Muscle layer of duodenum (tissue), 2 donors: Measurements from ENCODE around the gene CTSS.
A peak's percentile ranks its signal among the peaks of the same experiment; 100 is the strongest.

Source experiments
- H3K27ac ChIP-seq: one replicate; pipeline ENCODE4 v1.7.0; 2013; ENCODE audit warnings: mild to moderate bottlenecking, low read length
- H3K27me3 ChIP-seq: one replicate; pipeline ENCODE4 v1.7.0; 2013; ENCODE audit warnings: low read depth, mild to moderate bottlenecking, control low read depth, low read length
- H3K36me3 ChIP-seq, 2 donors: one replicate each; pipeline ENCODE4 v1.7.0; 2013; ENCODE audit warnings: low read length in 2 of 2, control low read depth in 1 of 2, mild to moderate bottlenecking in 1 of 2; ENCODE audit not compliant: insufficient read depth in 2 of 2, control insufficient read depth in 1 of 2
- H3K4me1 ChIP-seq, 2 donors: one replicate each; pipeline ENCODE4 v1.7.0; 2013; ENCODE audit warnings: low read length in 2 of 2, mild to moderate bottlenecking in 2 of 2, control low read depth in 1 of 2, moderate library complexity in 1 of 2; ENCODE audit not compliant: insufficient read depth in 2 of 2, control insufficient read depth in 1 of 2
- H3K4me3 ChIP-seq, 2 donors: one replicate each; pipeline ENCODE4 v1.7.0; 2013; ENCODE audit warnings: low read length in 2 of 2, low read depth in 1 of 2, mild to moderate bottlenecking in 1 of 2
- H3K9me3 ChIP-seq, 2 donors: one replicate each; pipeline ENCODE4 v1.7.0; 2013; ENCODE audit warnings: low read length in 2 of 2, control low read depth in 1 of 2, mild to moderate bottlenecking in 1 of 2; ENCODE audit not compliant: control insufficient read depth in 1 of 2
- donor health status: healthy.

The CTSS gene

DNA sequence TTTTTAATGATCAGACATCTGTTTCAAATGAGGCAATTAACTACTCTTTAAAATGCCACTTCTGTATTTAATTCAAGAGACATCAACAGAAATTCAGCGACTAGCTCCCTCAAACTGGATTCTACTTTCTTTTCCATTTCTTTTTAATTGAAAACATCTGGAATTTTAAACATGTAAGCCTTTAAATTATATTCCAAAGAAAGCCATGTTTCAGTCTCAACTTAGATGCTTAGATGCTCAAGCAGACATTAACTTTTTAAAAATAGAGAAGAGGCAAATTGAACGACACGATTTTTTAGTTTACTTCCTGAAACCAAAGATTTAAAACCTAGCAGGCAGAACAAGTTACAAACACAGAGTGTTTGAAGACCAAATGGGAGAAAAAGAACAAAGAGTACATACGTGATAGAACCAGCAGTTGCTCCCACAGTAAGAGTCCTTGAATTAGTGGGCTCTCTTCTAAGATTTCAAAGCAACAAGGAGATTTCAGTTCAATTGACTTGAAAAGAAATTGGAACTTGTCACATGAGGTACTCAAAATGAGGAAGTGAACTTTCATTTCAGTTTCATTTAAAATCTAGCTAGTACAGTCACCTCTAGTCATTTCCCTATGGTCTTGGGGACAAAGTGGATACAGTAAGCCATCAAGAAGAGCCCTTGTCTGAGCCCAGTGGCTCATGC is at the start of gene CTSS:
TSS of gene CTSS (minus strand) at position 483 of the 681 bp plus-strand sequence. CDS start 1,015 bp downstream, outside the sequence.
- H3K9me3 ChIP-seq: no peaks in the 10 kb centered on the region
- no peaks in the 10 kb centered on the region for H3K27me3 ChIP-seq
- no peaks in the 10 kb centered on the region for H3K4me1 ChIP-seq
- H3K27ac ChIP-seq: peak within 1 kb of the TSS; percentile 96
- H3K36me3 ChIP-seq: no peaks in the 10 kb centered on the region
- H3K4me3 ChIP-seq: peak within 1 kb of the TSS; percentile 55 to 85

DNA sequence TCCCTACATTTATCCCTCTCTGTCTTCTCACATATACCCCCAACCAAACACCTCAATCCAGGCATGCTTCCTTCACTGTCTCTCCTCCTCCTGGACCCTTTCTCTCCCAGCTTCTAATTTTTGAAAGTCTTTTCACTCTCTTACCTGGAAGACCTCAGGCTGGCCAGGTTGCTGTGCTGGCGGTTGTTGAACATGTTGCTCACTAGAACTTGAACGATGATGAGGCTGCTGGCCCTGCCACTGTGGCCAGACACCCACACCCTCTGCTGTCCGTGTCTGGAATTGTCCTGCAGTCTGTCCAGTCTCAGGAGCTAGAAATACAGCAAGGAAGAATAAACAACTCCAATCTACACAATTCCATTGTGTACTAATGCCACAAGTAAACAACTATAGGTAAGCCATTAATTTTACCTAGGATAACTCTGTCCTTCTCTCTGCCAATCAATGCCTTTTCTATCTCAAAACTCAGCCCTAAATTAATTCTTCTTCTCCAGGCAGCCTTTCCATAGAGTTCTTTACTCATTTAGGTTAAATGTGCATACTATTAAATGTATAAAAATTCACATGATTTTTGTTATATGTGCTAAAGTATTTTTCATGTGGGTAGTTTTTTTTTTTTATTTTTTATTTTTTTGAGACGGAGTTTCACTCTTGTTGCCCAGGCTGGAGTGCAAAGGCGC is 47.6 kb upstream of the CTSS start:
- H3K27me3 ChIP-seq: no peaks in the 10 kb centered on the region
- H3K36me3 ChIP-seq: peaks cover 54 to 66% of the 10 kb centered on the region in 2 donors
- no peak overlapping the region for H3K27ac ChIP-seq

DNA sequence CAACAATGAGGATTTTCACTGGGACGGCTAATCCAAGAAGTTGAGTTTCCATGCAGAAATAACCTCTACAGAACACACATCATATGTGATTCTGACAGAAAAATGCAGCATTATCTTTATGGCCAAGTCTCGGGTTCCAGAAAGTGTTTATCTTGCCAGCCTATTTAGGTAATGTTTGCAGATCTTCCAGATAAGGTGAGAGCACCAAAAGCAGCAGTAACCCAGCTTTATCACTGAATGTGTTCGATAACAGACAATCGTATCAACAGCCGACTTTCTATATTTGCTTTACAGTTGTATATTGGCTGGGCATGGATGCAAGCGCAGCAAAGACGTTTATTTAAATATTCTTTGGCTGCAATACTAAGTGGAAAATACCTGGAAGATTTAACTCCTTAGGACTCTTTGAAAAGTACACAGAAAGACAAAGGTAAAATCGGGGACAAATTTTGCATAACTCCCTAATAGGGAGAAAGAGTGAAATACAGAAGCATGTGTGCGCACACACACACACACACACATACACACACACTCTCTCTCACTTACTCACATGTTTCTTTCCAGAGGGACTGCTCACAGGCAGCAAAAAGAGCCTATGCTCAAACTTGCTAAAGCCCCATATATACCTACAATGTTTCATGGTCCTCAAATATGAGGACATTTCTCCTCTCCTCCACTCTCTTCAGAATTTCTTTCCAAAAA is 45.5 kb upstream of the CTSS start:
- H3K27ac ChIP-seq: no peak overlapping the region
- H3K4me1 ChIP-seq: peaks cover 0 to 3% of the 10 kb centered on the region in 2 donors
- H3K36me3 ChIP-seq: peaks cover 37 to 48% of the 10 kb centered on the region in 2 donors
- H3K27me3 ChIP-seq: no peaks in the 10 kb centered on the region
- H3K4me3 ChIP-seq: no peak overlapping the region
- no peaks in the 10 kb centered on the region for H3K9me3 ChIP-seq

More for the DNA sequence above, 47.6 kb upstream of the CTSS start:
- Histone ChIP-seq H3K9me3 (no peaks in the 10 kb centered on the region), H3K4me3 (no peak overlapping the region), H3K4me1 (peaks cover 0 to 3% of the 10 kb centered on the region in 2 donors)

DNA sequence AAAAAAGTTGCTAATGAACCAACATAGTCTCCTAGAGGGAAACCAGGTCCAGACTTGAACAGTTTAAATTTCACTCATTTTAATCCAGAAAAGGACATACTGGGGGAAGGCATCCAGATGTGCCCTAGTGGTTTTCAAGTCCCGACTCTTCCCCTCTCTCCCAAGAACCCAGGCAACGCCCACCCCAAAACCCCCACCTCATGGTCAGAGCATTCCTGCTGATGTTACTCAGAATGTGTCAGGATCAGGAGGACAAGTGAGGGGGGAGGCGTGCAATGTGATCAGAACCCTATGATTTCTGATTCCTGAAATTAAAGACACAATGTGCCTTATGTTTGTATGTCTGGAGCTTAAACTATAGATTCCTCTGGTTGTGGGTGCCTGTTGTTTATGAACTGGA is 44.1 kb upstream of the CTSS start:
- Histone ChIP-seq H3K27me3 (no peaks in the 10 kb centered on the region), H3K4me1 (peaks cover 0 to 3% of the 10 kb centered on the region in 2 donors), H3K27ac (no peak overlapping the region), H3K4me3 (no peak overlapping the region), H3K9me3 (no peaks in the 10 kb centered on the region), H3K36me3 (peaks cover 33 to 42% of the 10 kb centered on the region in 2 donors)

DNA sequence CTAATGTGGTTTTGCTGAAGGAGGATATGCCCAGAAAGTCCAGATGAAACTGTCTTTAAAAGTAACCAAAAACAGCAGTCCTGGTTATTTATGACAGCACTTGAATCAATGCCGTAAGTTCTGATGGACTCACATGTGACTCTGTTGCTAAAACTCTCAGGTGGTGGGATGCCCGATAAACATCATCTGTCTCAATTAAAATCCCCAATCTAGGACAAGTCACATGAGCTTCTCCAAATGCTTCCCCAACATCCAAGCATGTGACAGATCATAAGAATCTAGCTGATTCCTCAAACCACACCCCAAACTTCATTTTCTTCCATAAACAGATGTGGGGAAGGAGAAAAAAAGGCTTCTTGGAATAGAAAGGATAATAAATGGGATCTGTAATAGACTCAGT is 43.3 kb upstream of the CTSS start:
- Histone ChIP-seq H3K4me3 (peak overlapping the region in 1 of 2 donors; percentile 55), H3K27me3 (no peaks in the 10 kb centered on the region), H3K36me3 (peaks cover 30 to 34% of the 10 kb centered on the region in 2 donors), H3K4me1 (peaks cover 0 to 3% of the 10 kb centered on the region in 2 donors), H3K27ac (peak overlapping the region; percentile 47), H3K9me3 (no peaks in the 10 kb centered on the region)

DNA sequence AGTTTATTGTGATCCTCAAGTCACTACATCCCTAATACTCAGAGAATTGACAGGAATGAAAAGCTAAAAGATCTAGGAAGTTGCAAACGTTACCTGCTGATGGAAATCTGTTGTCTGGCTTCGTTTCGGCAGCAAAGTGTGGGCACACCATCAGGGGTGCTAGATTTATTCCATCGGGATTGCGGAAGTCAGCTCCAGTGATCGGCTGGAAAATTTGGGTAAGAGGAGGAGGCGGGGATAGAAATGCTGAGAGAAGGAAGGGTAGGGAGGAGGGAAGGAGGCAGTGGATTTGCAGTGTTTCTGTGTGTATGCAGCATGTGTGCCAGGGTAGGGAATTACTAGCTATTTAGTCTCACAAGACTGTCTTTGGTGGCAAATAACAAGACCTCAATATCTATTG is 42.5 kb upstream of the CTSS start, which contains the start of gene CTSK:
TSS of gene CTSK (minus strand) at position 140 of the 400 bp plus-strand sequence. CDS start 1,455 bp downstream, outside the sequence.
- Histone ChIP-seq H3K4me1 (peaks cover 0 to 3% of the 10 kb centered on the region in 2 donors), H3K27ac (peak within 1 kb of the TSS; percentile 47), H3K36me3 (peaks cover 29 to 31% of the 10 kb centered on the region in 2 donors), H3K4me3 (peak within 1 kb of the TSS; percentile 49 to 55), H3K27me3 (no peaks in the 10 kb centered on the region), H3K9me3 (no peaks in the 10 kb centered on the region)

DNA sequence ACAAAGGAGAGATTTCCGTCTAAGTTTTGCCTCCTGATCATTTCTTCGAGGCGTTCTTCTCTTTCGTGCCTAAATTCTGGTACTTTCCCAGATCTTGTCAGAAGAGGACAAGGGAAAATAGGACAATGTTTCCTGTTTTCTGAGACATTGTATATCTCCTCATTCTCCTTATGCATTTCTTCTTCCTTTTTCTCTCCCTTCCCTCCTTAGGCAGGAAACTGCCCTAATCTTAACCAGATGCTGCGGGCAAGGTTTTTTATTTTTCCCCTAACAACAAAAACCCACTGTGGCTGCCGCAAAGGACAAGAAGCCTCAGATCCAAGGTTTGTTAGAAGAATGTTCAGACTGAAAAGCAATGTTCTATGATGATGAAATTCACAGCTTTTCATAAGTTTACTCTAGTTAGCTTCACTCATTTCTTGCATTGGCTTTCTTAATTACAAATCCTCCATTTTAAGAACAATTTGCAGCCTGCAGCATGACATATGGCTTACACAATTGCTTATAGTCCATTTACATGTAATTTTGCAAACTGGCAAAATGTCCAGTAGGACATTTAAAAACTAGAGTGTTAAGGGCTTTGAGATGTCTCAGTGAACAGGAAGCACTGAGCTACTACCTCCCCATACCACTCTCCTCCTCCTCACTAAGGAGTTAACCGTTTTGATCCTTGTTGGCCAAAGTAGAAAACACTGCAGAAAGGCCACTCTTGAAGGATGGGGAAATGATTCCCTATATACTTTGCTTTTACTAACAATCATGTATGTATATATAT is 41.9 kb upstream of the CTSS start:
- peak overlapping the region; percentile 47 for H3K27ac ChIP-seq
- peaks cover 0 to 3% of the 10 kb centered on the region in 2 donors for H3K4me1 ChIP-seq
- H3K27me3 ChIP-seq: no peaks in the 10 kb centered on the region
- no peaks in the 10 kb centered on the region for H3K9me3 ChIP-seq
- H3K4me3 ChIP-seq: peak overlapping the region; percentile 49 to 55
- peaks cover 22 to 24% of the 10 kb centered on the region in 2 donors for H3K36me3 ChIP-seq

DNA sequence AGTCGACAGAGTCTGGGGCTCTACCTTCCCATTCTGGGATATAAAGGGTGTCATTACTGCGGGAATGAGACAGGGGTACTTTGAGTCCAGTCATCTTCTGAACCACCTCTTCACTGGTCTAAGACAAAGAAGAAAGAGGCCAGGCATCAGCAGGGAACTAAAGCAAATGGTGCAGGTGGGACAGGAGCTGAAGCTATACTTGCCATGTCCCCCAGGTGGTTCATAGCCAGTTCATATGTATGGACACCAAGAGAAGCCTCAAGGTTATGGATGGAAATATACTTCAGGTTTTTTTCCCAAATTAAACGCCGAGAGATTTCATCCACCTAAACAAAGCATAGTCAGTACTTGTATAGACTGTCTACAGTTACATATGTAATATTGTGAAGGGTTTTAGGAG is 40.3 kb upstream of the CTSS start:
- no peaks in the 10 kb centered on the region for H3K27me3 ChIP-seq
- H3K4me1 ChIP-seq: peaks cover 0 to 3% of the 10 kb centered on the region in 2 donors
- no peak overlapping the region for H3K4me3 ChIP-seq
- H3K9me3 ChIP-seq: no peaks in the 10 kb centered on the region
- H3K36me3 ChIP-seq: peaks cover 10% of the 10 kb centered on the region in 2 donors
- no peak overlapping the region for H3K27ac ChIP-seq

DNA sequence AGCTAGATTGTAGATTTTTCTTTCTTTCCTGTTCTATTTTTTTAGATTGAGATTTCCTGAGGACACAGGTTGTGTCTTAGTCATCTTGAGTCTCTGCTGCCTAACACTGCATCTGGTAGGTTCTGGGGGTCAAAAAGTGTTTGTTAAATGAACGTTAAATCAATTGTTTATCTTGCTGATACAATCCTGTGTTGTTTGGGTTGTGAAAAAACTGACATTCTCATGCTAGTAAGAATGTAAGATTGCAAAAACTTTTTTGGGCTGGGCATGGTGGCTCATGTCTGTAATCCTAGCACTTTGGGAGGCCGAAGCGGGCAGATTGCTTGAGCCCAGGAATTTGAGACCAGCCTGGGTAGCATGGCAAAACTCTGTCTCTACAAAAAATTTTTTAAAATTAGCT is 39.1 kb upstream of the CTSS start:
- Histone ChIP-seq H3K27ac (no peak overlapping the region), H3K36me3 (peaks cover 6 to 10% of the 10 kb centered on the region in 2 donors), H3K4me1 (peaks cover 0 to 3% of the 10 kb centered on the region in 2 donors), H3K27me3 (no peaks in the 10 kb centered on the region), H3K4me3 (no peak overlapping the region), H3K9me3 (no peaks in the 10 kb centered on the region)

DNA sequence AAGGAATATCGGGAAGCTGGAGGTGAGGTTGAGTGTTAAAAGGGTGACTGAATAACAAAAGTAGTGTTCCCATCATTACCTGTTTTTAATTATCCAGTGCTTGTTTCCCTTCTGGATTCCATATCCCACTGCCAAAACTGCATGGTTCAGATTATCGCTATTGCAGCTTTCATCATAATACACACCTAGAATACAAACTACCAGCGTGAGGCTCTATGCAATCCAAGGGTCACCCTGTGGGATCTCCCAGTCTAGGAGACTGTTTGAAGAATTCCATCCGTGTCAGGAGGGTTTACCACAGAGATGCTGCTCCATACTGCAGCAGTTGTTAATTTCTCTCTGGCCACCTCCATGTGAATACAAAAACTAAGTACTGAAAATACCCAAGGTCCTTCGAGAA is 33.5 kb upstream of the CTSS start:
- H3K9me3 ChIP-seq: no peaks in the 10 kb centered on the region
- H3K4me3 ChIP-seq: no peak overlapping the region
- H3K27me3 ChIP-seq: no peaks in the 10 kb centered on the region
- H3K36me3 ChIP-seq: peaks cover 31 to 47% of the 10 kb centered on the region in 2 donors
- H3K27ac ChIP-seq: no peak overlapping the region
- no peaks in the 10 kb centered on the region for H3K4me1 ChIP-seq
